Neural progenitor cell (in vitro differentiated cells): ENCODE measurements around the gene LRBA. TPM values are rescaled to one million over a fixed set of nuclear protein-coding genes. Genes with fewer than 3 reads are reported as not detected.

Source experiments
- DNase-seq: peaks from one replicate; pipeline ENCODE4 v3.0.0-alpha.2; 2016; ENCODE audit warnings: low spot score
- H2AFZ ChIP-seq: fragments of 200-600 bp; sonication (generic); replicated peaks from 2 replicates; pipeline ENCODE4 v1.6.1; 2016; ENCODE audit warnings: antibody characterized with exemption
- H3F3A ChIP-seq: fragments of 200-600 bp; sonication (generic); 2 replicates; pipeline ENCODE4 v1.6.1; 2016; ENCODE audit warnings: antibody characterized with exemption, low read depth
- H3K27ac ChIP-seq: fragments of 200-600 bp; sonication (generic); 2 replicates; pipeline ENCODE4 v1.5.1; 2016; ENCODE audit warnings: mild to moderate bottlenecking
- H3K27me3 ChIP-seq: fragments of 200-600 bp; sonication (generic); 2 replicates; pipeline ENCODE4 v1.6.1; 2016; ENCODE audit warnings: mild to moderate bottlenecking, moderate library complexity
- H3K36me3 ChIP-seq: fragments of 200-600 bp; sonication (generic); 2 replicates; pipeline ENCODE4 v1.5.1; 2016
- H3K4me1 ChIP-seq: fragments of 200-600 bp; sonication (generic); 2 replicates; pipeline ENCODE4 v1.6.1; 2016; ENCODE audit warnings: mixed run types
- H3K4me2 ChIP-seq: fragments of 200-600 bp; sonication (generic); 2 replicates; pipeline ENCODE4 v1.6.1; 2016
- H3K4me3 ChIP-seq: fragments of 200-600 bp; sonication (generic); 2 replicates; pipeline ENCODE4 v1.5.1; 2016
- H3K79me2 ChIP-seq: fragments of 200-600 bp; sonication (generic); 2 replicates; pipeline ENCODE4 v1.6.1; 2016; ENCODE audit warnings: low read depth
- H3K9ac ChIP-seq: fragments of 200-600 bp; sonication (generic); 2 replicates; pipeline ENCODE4 v1.6.1; 2016
- H3K9me3 ChIP-seq: fragments of 200-600 bp; sonication (generic); 2 replicates; pipeline ENCODE4 v1.5.1; 2016; ENCODE audit warnings: low read depth
- H4K20me1 ChIP-seq: fragments of 200-600 bp; sonication (generic); 2 replicates; pipeline ENCODE4 v1.6.1; 2016; ENCODE audit warnings: low read depth
- H3K27ac Mint-ChIP-seq: 3 replicates; pipeline ENCODE4 v1.8.0; 2021; ENCODE audit warnings: mixed read lengths
- H3K27me3 Mint-ChIP-seq: 2 replicates; pipeline ENCODE4 v1.8.0; 2022; ENCODE audit warnings: low read depth, mild to moderate bottlenecking, inconsistent platforms, moderate library complexity, mixed read lengths; ENCODE audit not compliant: insufficient read depth
- H3K36me3 Mint-ChIP-seq: 3 replicates; pipeline ENCODE4 v1.8.0; 2021; ENCODE audit warnings: mixed read lengths
- H3K4me1 Mint-ChIP-seq: 3 replicates; pipeline ENCODE4 v1.8.0; 2021; ENCODE audit warnings: mixed read lengths
- H3K4me3 Mint-ChIP-seq: 3 replicates; pipeline ENCODE4 v1.8.0; 2021; ENCODE audit warnings: mild to moderate bottlenecking, moderate library complexity, mixed read lengths
- H3K9me3 Mint-ChIP-seq: 3 replicates; pipeline ENCODE4 v1.8.0; 2020; ENCODE audit warnings: mixed read lengths
- EZH2 ChIP-seq: fragments of 200-600 bp; sonication (generic); IDR thresholded peaks from 2 replicates; pipeline ENCODE4 v1.6.1; 2017; ENCODE audit warnings: antibody characterized with exemption, mild to moderate bottlenecking, moderate library complexity
- EZH2phosphoT487 ChIP-seq: fragments of 200-600 bp; sonication (generic); IDR thresholded peaks from 2 replicates; pipeline ENCODE4 v1.6.1; 2017; ENCODE audit warnings: antibody characterized with exemption
- total RNA-seq: library from RNA; depleted of rRNA; stranded (reverse); fragments of >200 nt; gene quantifications from 2 replicates; pipeline ENCODE4 v1.2.3, GENCODE V29; 2015; ENCODE audit warnings: low replicate concordance
- TF ChIP-seq, protein P1 (sequence below): fragments of 200-600 bp; sonication (generic); IDR thresholded peaks from 2 replicates; pipeline ENCODE4 v1.5.1; 2017; ENCODE audit warnings: antibody characterized with exemption, mild to moderate bottlenecking

Gene LRBA
- total RNA-seq, 1 donor from 2014 or later: 111 TPM

DNA sequence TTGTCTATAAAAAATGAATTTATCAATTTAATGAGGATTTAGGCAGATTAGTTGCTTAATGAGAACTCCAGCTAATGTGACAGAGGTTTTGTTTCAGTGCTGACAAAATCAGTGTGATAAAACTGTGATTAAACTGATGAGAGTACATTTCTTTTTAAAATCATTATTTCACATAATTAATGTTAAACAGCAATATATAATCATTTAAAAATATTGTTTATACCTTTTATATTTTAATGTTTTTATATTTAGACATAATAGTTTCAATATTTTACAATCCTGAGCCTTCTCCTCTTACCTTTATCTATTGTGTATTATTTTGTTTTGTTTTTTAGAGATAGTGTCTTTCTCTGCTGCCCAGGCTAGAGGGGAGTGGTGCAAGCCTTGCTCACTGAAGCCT lies 480.3 kb downstream of the LRBA start:
- no peak overlapping the region for H3K4me3 ChIP-seq
- H3K27me3 ChIP-seq: no peaks in the 10 kb centered on the region
- peaks cover 3% of the 10 kb centered on the region for H3K36me3 ChIP-seq
- TF ChIP-seq, protein P1, sequence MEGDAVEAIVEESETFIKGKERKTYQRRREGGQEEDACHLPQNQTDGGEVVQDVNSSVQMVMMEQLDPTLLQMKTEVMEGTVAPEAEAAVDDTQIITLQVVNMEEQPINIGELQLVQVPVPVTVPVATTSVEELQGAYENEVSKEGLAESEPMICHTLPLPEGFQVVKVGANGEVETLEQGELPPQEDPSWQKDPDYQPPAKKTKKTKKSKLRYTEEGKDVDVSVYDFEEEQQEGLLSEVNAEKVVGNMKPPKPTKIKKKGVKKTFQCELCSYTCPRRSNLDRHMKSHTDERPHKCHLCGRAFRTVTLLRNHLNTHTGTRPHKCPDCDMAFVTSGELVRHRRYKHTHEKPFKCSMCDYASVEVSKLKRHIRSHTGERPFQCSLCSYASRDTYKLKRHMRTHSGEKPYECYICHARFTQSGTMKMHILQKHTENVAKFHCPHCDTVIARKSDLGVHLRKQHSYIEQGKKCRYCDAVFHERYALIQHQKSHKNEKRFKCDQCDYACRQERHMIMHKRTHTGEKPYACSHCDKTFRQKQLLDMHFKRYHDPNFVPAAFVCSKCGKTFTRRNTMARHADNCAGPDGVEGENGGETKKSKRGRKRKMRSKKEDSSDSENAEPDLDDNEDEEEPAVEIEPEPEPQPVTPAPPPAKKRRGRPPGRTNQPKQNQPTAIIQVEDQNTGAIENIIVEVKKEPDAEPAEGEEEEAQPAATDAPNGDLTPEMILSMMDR: no peak
- TF ChIP-seq EZH2 (no peak), EZH2phosphoT487 (no peak)
- H4K20me1 ChIP-seq: no peaks in the 10 kb centered on the region
- H2AFZ ChIP-seq: no peak overlapping the region
- no peak overlapping the region for H3K4me2 ChIP-seq
- DNase-seq: no peak
- no peaks in the 10 kb centered on the region for H3K27me3 Mint-ChIP-seq
- H3K4me3 Mint-ChIP-seq: no peak overlapping the region
- no peak overlapping the region for H3K9ac ChIP-seq
- H3K27ac Mint-ChIP-seq: no peak overlapping the region
- H3F3A ChIP-seq: peaks cover 4% of the 10 kb centered on the region
- peaks cover 13% of the 10 kb centered on the region for H3K4me1 ChIP-seq
- no peaks in the 10 kb centered on the region for H3K9me3 ChIP-seq
- peaks cover 16% of the 10 kb centered on the region for H3K79me2 ChIP-seq
- peaks cover 10% of the 10 kb centered on the region for H3K9me3 Mint-ChIP-seq
- H3K36me3 Mint-ChIP-seq: peaks cover 6% of the 10 kb centered on the region
- no peaks in the 10 kb centered on the region for H3K4me1 Mint-ChIP-seq
- no peak overlapping the region for H3K27ac ChIP-seq

DNA sequence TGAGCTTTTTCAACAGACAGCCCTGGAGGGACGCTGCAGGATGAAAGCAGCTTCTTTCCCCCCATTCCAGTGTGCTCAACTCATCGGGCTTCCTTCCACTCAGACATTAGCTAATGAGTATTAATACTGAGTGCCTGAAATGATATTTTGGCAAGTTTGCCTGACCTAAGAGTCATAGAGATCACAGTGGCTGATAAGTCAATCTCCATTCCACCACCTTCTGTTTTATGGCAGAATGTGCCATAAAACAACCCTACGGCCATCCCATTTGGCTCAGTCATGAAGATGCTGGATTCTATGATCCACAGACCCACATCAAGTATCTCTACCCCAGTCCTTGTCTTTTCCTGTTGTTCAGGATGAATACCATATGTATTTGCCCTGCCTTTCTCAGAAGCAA lies 481.4 kb downstream of the LRBA start:
- H3K4me1 Mint-ChIP-seq: no peaks in the 10 kb centered on the region
- no peak overlapping the region for H3K27ac Mint-ChIP-seq
- H3K36me3 Mint-ChIP-seq: peaks cover 6% of the 10 kb centered on the region
- no peak for DNase-seq
- H3K36me3 ChIP-seq: peaks cover 3% of the 10 kb centered on the region
- H3K9ac ChIP-seq: no peak overlapping the region
- peaks cover 16% of the 10 kb centered on the region for H3K79me2 ChIP-seq
- H4K20me1 ChIP-seq: no peaks in the 10 kb centered on the region
- peak overlapping the region; percentile 17 for H3K27ac ChIP-seq
- no peak overlapping the region for H3K4me3 Mint-ChIP-seq
- peaks cover 4% of the 10 kb centered on the region for H3F3A ChIP-seq
- no peak overlapping the region for H3K4me3 ChIP-seq
- TF ChIP-seq EZH2 (no peak), EZH2phosphoT487 (no peak)
- TF ChIP-seq, protein P1: no peak
- no peak overlapping the region for H3K4me2 ChIP-seq
- no peaks in the 10 kb centered on the region for H3K9me3 ChIP-seq
- peaks cover 10% of the 10 kb centered on the region for H3K9me3 Mint-ChIP-seq
- peaks cover 2% of the 10 kb centered on the region for H3K4me1 ChIP-seq
- no peaks in the 10 kb centered on the region for H3K27me3 Mint-ChIP-seq
- no peaks in the 10 kb centered on the region for H3K27me3 ChIP-seq
- H2AFZ ChIP-seq: no peak overlapping the region

DNA sequence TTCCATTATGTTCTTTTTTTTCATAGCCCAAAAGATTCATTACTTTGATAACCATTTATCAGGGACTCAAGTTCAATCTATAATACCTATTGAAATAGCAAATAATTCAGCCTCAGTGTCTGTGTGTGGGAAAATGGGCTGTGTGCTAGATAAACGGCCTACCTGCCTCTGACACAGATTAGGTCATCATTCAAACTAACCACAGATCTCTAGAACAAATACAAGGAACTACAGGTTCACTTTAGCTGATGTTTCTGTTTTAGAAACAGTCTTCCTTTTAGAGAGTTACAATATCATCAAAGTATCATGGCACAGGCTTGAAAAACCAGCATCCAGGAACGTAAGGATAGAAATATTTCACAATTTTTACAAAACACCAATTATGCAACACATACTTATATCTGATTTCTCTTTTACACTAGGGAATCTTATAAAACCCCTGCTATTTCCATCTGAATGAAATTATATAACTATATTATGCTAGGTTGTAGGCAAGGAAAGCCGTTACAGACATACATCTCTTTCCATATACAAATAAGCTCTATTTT lies 489.7 kb downstream of the LRBA start:
- no peak overlapping the region for H2AFZ ChIP-seq
- Mint-ChIP-seq H3K27me3 (no peaks in the 10 kb centered on the region), H3K27ac (no peak overlapping the region), H3K4me3 (no peak overlapping the region), H3K9me3 (no peaks in the 10 kb centered on the region), H3K36me3 (peaks cover 5% of the 10 kb centered on the region), H3K4me1 (no peaks in the 10 kb centered on the region)
- H3K27me3 ChIP-seq: no peaks in the 10 kb centered on the region
- no peak overlapping the region for H3K9ac ChIP-seq
- H3K9me3 ChIP-seq: no peaks in the 10 kb centered on the region
- no peak overlapping the region for H3K4me3 ChIP-seq
- no peak overlapping the region for H3K4me2 ChIP-seq
- TF ChIP-seq EZH2 (no peak), EZH2phosphoT487 (no peak)
- TF ChIP-seq, protein P1: no peak
- H4K20me1 ChIP-seq: no peaks in the 10 kb centered on the region
- no peaks in the 10 kb centered on the region for H3K4me1 ChIP-seq
- DNase-seq: no peak
- H3F3A ChIP-seq: no peaks in the 10 kb centered on the region
- H3K36me3 ChIP-seq: peaks cover 10% of the 10 kb centered on the region
- H3K27ac ChIP-seq: peak overlapping the region; percentile 27
- H3K79me2 ChIP-seq: no peaks in the 10 kb centered on the region
